Nephron (organoid): ENCODE results near the gene PDS5B.
A peak's percentile ranks its signal among the peaks of the same experiment; 100 is the strongest.
"Not testable (repeated sequence)": the region's sequence is repeated elsewhere in the genome, so short reads cannot be mapped to it uniquely, and the experiment has no call there.

Experiments used
- H3K27ac Mint-ChIP-seq, 3 experiments: 2 replicates each; pipeline ENCODE4 v1.8.0; 2020; ENCODE audit warnings: mixed read lengths in 3 of 3, mild to moderate bottlenecking in 2 of 3, moderate library complexity in 1 of 3
- H3K27me3 Mint-ChIP-seq: 2 replicates; pipeline ENCODE4 v1.8.0; 2021; ENCODE audit warnings: low read depth, mild to moderate bottlenecking, moderate library complexity, mixed read lengths
- H3K36me3 Mint-ChIP-seq: 2 replicates; pipeline ENCODE4 v1.8.0; 2020; ENCODE audit warnings: low read depth, mixed read lengths
- H3K4me1 Mint-ChIP-seq: 2 replicates; pipeline ENCODE4 v1.8.0; 2020; ENCODE audit warnings: mixed read lengths
- H3K4me3 Mint-ChIP-seq, 3 experiments: 2 replicates each; pipeline ENCODE4 v1.8.0; 2020; ENCODE audit warnings: mild to moderate bottlenecking in 3 of 3, mixed read lengths in 3 of 3, moderate library complexity in 2 of 3
- H3K9me3 Mint-ChIP-seq: 2 replicates; pipeline ENCODE4 v1.8.0; 2020; ENCODE audit warnings: mixed read lengths
- CTCF ChIP-seq, 3 experiments: fragments of 200-600 bp; sonication (generic); IDR thresholded peaks; one replicate each; pipeline ENCODE4 v1.5.0; 2021; ENCODE audit warnings: antibody characterized with exemption in 3 of 3; ENCODE audit not compliant: unreplicated experiment in 3 of 3

Gene PDS5B

GRCh38 chr13:32728327-32728726, 142.1 kb downstream of the PDS5B start:
- H3K9me3 Mint-ChIP-seq: peaks cover 12% of the 10 kb centered on the region
- no peaks in the 10 kb centered on the region for H3K27me3 Mint-ChIP-seq
- H3K36me3 Mint-ChIP-seq: peaks cover 84% of the 10 kb centered on the region
- H3K4me1 Mint-ChIP-seq: peaks cover 29% of the 10 kb centered on the region
- no peak overlapping the region for H3K4me3 Mint-ChIP-seq
- H3K27ac Mint-ChIP-seq: peak overlapping the region; percentile 23 to 57 (median 48)
- no peak for TF ChIP-seq CTCF (IDR thresholded peaks at IDR 0.05; ENCODE audit: unreplicated experiment in 3 of 3)

- H3K4me1 Mint-ChIP-seq: peaks cover 29% of the 10 kb centered on the region
- H3K27me3 Mint-ChIP-seq, H3K27ac Mint-ChIP-seq, H3K4me3 Mint-ChIP-seq: not testable (repeated sequence)
- peaks cover 12% of the 10 kb centered on the region for H3K9me3 Mint-ChIP-seq
- H3K36me3 Mint-ChIP-seq: peaks cover 84% of the 10 kb centered on the region
These were observed 142.8 kb downstream of the PDS5B start for GRCh38 chr13:32729097-32729496.

GRCh38 chr13:32731074-32731473, 144.8 kb downstream of the PDS5B start:
- no peak for TF ChIP-seq CTCF (IDR thresholded peaks at IDR 0.05; ENCODE audit: unreplicated experiment in 3 of 3)
- Mint-ChIP-seq H3K27me3 (no peaks in the 10 kb centered on the region), H3K36me3 (peaks cover 74% of the 10 kb centered on the region), H3K4me3 (no peak overlapping the region), H3K27ac (peak overlapping the region in 1 of 3 experiments; percentile 10), H3K4me1 (peaks cover 26% of the 10 kb centered on the region), H3K9me3 (peaks cover 12% of the 10 kb centered on the region)

- H3K27ac Mint-ChIP-seq: peak overlapping the region in 1 of 3 experiments; percentile 10
- H3K36me3 Mint-ChIP-seq: peaks cover 74% of the 10 kb centered on the region
- peaks cover 26% of the 10 kb centered on the region for H3K4me1 Mint-ChIP-seq
- no peak for TF ChIP-seq CTCF (IDR thresholded peaks at IDR 0.05; ENCODE audit: unreplicated experiment in 3 of 3)
- H3K4me3 Mint-ChIP-seq: no peak overlapping the region
- no peaks in the 10 kb centered on the region for H3K27me3 Mint-ChIP-seq
- H3K9me3 Mint-ChIP-seq: peaks cover 12% of the 10 kb centered on the region
These were observed 145.3 kb downstream of the PDS5B start for GRCh38 chr13:32731576-32731975.

GRCh38 chr13:32733690-32734089, 147.4 kb downstream of the PDS5B start:
- H3K9me3 Mint-ChIP-seq: peaks cover 12% of the 10 kb centered on the region
- no peak overlapping the region for H3K4me3 Mint-ChIP-seq
- H3K27me3 Mint-ChIP-seq: no peaks in the 10 kb centered on the region
- TF ChIP-seq CTCF (IDR thresholded peaks at IDR 0.05; ENCODE audit: unreplicated experiment in 3 of 3): no peak
- H3K4me1 Mint-ChIP-seq: peaks cover 23% of the 10 kb centered on the region
- H3K36me3 Mint-ChIP-seq: peaks cover 75% of the 10 kb centered on the region
- no peak overlapping the region for H3K27ac Mint-ChIP-seq

GRCh38 chr13:32734511-32734910, 148.3 kb downstream of the PDS5B start:
- no peak overlapping the region for H3K4me3 Mint-ChIP-seq
- peaks cover 75% of the 10 kb centered on the region for H3K36me3 Mint-ChIP-seq
- no peak overlapping the region for H3K27ac Mint-ChIP-seq
- H3K9me3 Mint-ChIP-seq: peaks cover 12% of the 10 kb centered on the region
- H3K4me1 Mint-ChIP-seq: peaks cover 23% of the 10 kb centered on the region
- no peak for TF ChIP-seq CTCF (IDR thresholded peaks at IDR 0.05; ENCODE audit: unreplicated experiment in 3 of 3)
- H3K27me3 Mint-ChIP-seq: no peaks in the 10 kb centered on the region
